HepG2 (cell line): ENCODE results near the gene SEC11A. TPM values are rescaled to one million over a fixed set of nuclear protein-coding genes. Genes with fewer than 3 reads are reported as not detected.

Source experiments
- CTCF ChIP-seq: sonication (generic); formaldehyde crosslinking; IDR thresholded peaks from 2 replicates; pipeline ENCODE4 v1.5.0; 2020; ENCODE audit warnings: mild to moderate bottlenecking, missing genetic modification reagents, moderate library complexity
- GPBP1L1 ChIP-seq: sonication (generic); formaldehyde crosslinking; IDR thresholded peaks from 2 replicates; pipeline ENCODE4 v1.5.0; 2020; ENCODE audit warnings: mild to moderate bottlenecking, missing genetic modification reagents
- HOMEZ ChIP-seq: IDR thresholded peaks from 2 replicates; pipeline ENCODE4 v1.6.1; 2016; ENCODE audit warnings: low read depth
- NCOA1 ChIP-seq: sonication (generic); formaldehyde crosslinking; IDR thresholded peaks from 2 replicates; pipeline ENCODE4 v1.9.0; 2021; ENCODE audit warnings: missing genetic modification reagents
- NFKB2 ChIP-seq: sonication (generic); formaldehyde crosslinking; IDR thresholded peaks from 2 replicates; pipeline ENCODE4 v1.4.0; 2020; ENCODE audit warnings: missing genetic modification reagents, borderline replicate concordance
- RAD21 ChIP-seq: fragments of 450-650 bp; formaldehyde crosslinking; IDR thresholded peaks from 2 replicates; pipeline ENCODE4 v1.5.0; 2020; ENCODE audit warnings: mild to moderate bottlenecking
- REL ChIP-seq: sonication (generic); formaldehyde crosslinking; conservative IDR thresholded peaks from 2 replicates; pipeline ENCODE4 v1.8.0; 2022; ENCODE audit warnings: mild to moderate bottlenecking, missing genetic modification reagents, moderate library complexity
- SRSF9 ChIP-seq: fragments of 200-400 bp; formaldehyde crosslinking; IDR thresholded peaks from 2 replicates; pipeline ENCODE4 v1.6.1; 2018; ENCODE audit warnings: borderline replicate concordance, mild to moderate bottlenecking, low read depth, low read length; ENCODE audit not compliant: insufficient read depth, poor library complexity, severe bottlenecking
- STAG1 ChIP-seq: sonication (generic); formaldehyde crosslinking; IDR thresholded peaks from 2 replicates; pipeline ENCODE4 v1.4.0; 2020; ENCODE audit warnings: missing genetic modification reagents
- TAF1 ChIP-seq: sonication (generic); formaldehyde crosslinking; IDR thresholded peaks from 2 replicates; pipeline ENCODE4 v1.4.0; 2020; ENCODE audit warnings: missing genetic modification reagents
- ZNF367 ChIP-seq: sonication (generic); formaldehyde crosslinking; IDR thresholded peaks from 2 replicates; pipeline ENCODE4 v1.4.0; 2020; ENCODE audit warnings: missing genetic modification reagents, borderline replicate concordance
- ZNF441 ChIP-seq: sonication (generic); formaldehyde crosslinking; IDR thresholded peaks from 2 replicates; pipeline ENCODE4 v1.7.0; 2021; ENCODE audit warnings: missing genetic modification reagents, borderline replicate concordance
- ZNF775 ChIP-seq: sonication (generic); formaldehyde crosslinking; IDR thresholded peaks from 2 replicates; pipeline ENCODE4 v1.4.0; 2020; ENCODE audit warnings: missing genetic modification reagents, mild to moderate bottlenecking, moderate library complexity, borderline replicate concordance
- ZNF782 ChIP-seq: sonication (generic); formaldehyde crosslinking; IDR thresholded peaks from 2 replicates; pipeline ENCODE4 v1.4.0; 2020; ENCODE audit warnings: missing genetic modification reagents, mild to moderate bottlenecking, borderline replicate concordance
- ZNF883 ChIP-seq: sonication (generic); formaldehyde crosslinking; IDR thresholded peaks from 2 replicates; pipeline ENCODE4 v1.5.1; 2020; ENCODE audit warnings: mild to moderate bottlenecking, missing genetic modification reagents; ENCODE audit errors: not compliant biosample characterization
- ZUFSP ChIP-seq: sonication (generic); formaldehyde crosslinking; IDR thresholded peaks from 2 replicates; pipeline ENCODE4 v1.9.0; 2021; ENCODE audit warnings: missing genetic modification reagents, mild to moderate bottlenecking, borderline replicate concordance
- polyA plus RNA-seq, 8 experiments: library from polyadenylated mRNA; depleted of rRNA in 3 of 8; stranded (reverse) in 7 of 8; unstranded in 1 of 8; fragments of >200 nt; fragmentation: Illumina TruSeq in 4 of 8; extraction: Trizol in 4 of 8; gene quantifications; 2 replicates each; pipeline versions ENCODE4 v1.2.1 to v1.2.3, GENCODE V29; 2011 to 2016; ENCODE audit warnings: low read depth in 4 of 8, missing spikeins in 1 of 8, mixed read lengths in 1 of 8; ENCODE audit not compliant: insufficient read depth in 1 of 8
- total RNA-seq, 5 experiments: library from RNA; depleted of rRNA; stranded (reverse); fragments of >200 nt; fragmentation: Illumina TruSeq; extraction: Trizol; gene quantifications; 2 replicates each; pipeline ENCODE4 v1.2.3, GENCODE V29; 2016; ENCODE audit warnings: low read depth in 1 of 5

The SEC11A gene
- total and polyA plus RNA-seq, 2 of the 13 experiments (the other 11 are each of a cell fraction or from before 2014, with no cell fraction given), result 141 to 230 TPM

GRCh38 chr15:84638103-84638502, 77.8 kb downstream of the SEC11A start (continued):
- TF ChIP-seq TAF1 (CRISPR knock-in tag) (no peak), REL (CRISPR knock-in tag) (no peak), ZNF441 (0 out of 2 replicates have a peak, but pooled peaks have one; percentile 19), ZNF782 (no peak), ZUFSP (CRISPR knock-in tag) (no peak), ZNF775 (no peak), ZNF367 (CRISPR knock-in tag) (no peak), NCOA1 (CRISPR knock-in tag) (no peak), STAG1 (CRISPR knock-in tag) (peak; percentile 79), HOMEZ (CRISPR knock-in tag) (no peak), NFKB2 (CRISPR knock-in tag) (no peak), SRSF9 (no peak), ZNF883 (CRISPR knock-in tag) (no peak), RAD21 (CRISPR knock-in tag) (peak; percentile 47; the same call in 1 of the 2 replicates), GPBP1L1 (CRISPR knock-in tag) (no peak), CTCF (CRISPR knock-in tag) (peak; percentile 62)
